Measurements from ENCODE around the gene CMYA5. TPM values are rescaled to one million over a fixed set of nuclear protein-coding genes. Genes with fewer than 3 reads are reported as not detected.

Gene CMYA5
- total and polyA plus RNA-seq, 2 donors (not counting 3 experiments of a cell fraction or from before 2014, with no cell fraction given): 0.04 to 0.20 TPM

DNA sequence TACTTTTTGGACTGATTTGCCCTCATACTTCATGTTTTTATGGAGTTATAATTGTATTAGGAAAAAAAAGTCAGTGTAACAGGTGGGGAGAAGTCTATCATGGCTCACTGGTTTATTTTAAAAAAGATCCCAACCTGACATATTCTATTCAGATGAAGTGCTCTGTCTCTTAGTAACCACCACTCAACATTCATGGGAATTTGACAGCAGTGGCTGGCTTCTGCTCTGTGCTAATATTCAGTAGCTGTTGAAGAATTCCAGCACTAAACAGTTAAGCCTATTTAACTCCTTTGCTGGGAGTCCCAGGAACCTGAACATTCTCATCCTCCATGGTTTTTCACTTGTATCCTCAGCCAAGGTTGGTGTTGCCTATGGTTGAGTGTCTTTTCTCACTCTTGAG, 23.1 kb downstream of the CMYA5 start:
- Histone ChIP-seq H4K20me1 (replicated peaks; ENCODE audit: control insufficient read depth, extremely low read depth, insufficient read depth, low read length) (no peaks in the 10 kb centered on the region), H3K4me2 (ENCODE audit: insufficient read depth, low read length) (no peak overlapping the region), H2AFZ (ENCODE audit: low read depth, low read length) (no peak overlapping the region), H3K27ac (ENCODE audit: insufficient read depth, low read depth, low read length) (no peak overlapping the region), H3K9ac (replicated peaks; ENCODE audit: extremely low read depth, insufficient read depth, low read length) (no peak overlapping the region), H3K9me3 (replicated peaks; ENCODE audit: control insufficient read depth, insufficient read depth, low read length) (no peaks in the 10 kb centered on the region), H3K36me3 (ENCODE audit: control insufficient read depth in 2 of 2, extremely low read depth in 1 of 2, insufficient read depth in 2 of 2, low read length in 2 of 2) (no peaks in the 10 kb centered on the region), H3K79me2 (ENCODE audit: control insufficient read depth, insufficient read depth, low read length) (no peaks in the 10 kb centered on the region), H3K27me3 (ENCODE audit: control insufficient read depth in 2 of 2, insufficient read depth in 2 of 2, low read length in 2 of 2) (no peaks in the 10 kb centered on the region), H3K4me3 (replicated peaks in 1 of 3; ENCODE audit: insufficient read depth in 1 of 3, low read depth in 1 of 3, low read length in 3 of 3) (no peak overlapping the region), H3K4me1 (ENCODE audit: control insufficient read depth, extremely low read depth, insufficient read depth, low read length) (no peaks in the 10 kb centered on the region), H3K9me1 (replicated peaks; ENCODE audit: control insufficient read depth, extremely low read depth, insufficient read depth, low read length) (no peaks in the 10 kb centered on the region)
- ChIA-PET POLR2A (no interaction called here), CTCF (no interaction called here)
- TF ChIP-seq, protein P1, sequence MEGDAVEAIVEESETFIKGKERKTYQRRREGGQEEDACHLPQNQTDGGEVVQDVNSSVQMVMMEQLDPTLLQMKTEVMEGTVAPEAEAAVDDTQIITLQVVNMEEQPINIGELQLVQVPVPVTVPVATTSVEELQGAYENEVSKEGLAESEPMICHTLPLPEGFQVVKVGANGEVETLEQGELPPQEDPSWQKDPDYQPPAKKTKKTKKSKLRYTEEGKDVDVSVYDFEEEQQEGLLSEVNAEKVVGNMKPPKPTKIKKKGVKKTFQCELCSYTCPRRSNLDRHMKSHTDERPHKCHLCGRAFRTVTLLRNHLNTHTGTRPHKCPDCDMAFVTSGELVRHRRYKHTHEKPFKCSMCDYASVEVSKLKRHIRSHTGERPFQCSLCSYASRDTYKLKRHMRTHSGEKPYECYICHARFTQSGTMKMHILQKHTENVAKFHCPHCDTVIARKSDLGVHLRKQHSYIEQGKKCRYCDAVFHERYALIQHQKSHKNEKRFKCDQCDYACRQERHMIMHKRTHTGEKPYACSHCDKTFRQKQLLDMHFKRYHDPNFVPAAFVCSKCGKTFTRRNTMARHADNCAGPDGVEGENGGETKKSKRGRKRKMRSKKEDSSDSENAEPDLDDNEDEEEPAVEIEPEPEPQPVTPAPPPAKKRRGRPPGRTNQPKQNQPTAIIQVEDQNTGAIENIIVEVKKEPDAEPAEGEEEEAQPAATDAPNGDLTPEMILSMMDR (IDR thresholded peaks at IDR 0.05; ENCODE audit: extremely low read depth in 1 of 2, insufficient read depth in 1 of 2, low read depth in 1 of 2, low read length in 2 of 2): no peak
- no peak for TF ChIP-seq MYC (IDR thresholded peaks at IDR 0.05; ENCODE audit: low read depth, low read length)
- TF ChIP-seq POLR2A (IDR thresholded peaks at IDR 0.05; ENCODE audit: low read depth, low read length): no peak
- TF ChIP-seq, protein P2, sequence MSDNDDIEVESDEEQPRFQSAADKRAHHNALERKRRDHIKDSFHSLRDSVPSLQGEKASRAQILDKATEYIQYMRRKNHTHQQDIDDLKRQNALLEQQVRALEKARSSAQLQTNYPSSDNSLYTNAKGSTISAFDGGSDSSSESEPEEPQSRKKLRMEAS (IDR thresholded peaks at IDR 0.05; ENCODE audit: insufficient read depth, insufficient read length): no peak
- no peak for TF ChIP-seq FOS (IDR thresholded peaks at IDR 0.05; ENCODE audit: borderline replicate concordance, insufficient read depth, low read length)
- no peak for TF ChIP-seq JUN (IDR thresholded peaks at IDR 0.05; ENCODE audit: borderline replicate concordance, insufficient read depth, insufficient read length, low read depth)
- TF ChIP-seq POLR2AphosphoS5 (IDR thresholded peaks at IDR 0.05; ENCODE audit: insufficient read depth, low read depth, low read length): no peak
- no peak for TF ChIP-seq EZH2 (IDR thresholded peaks at IDR 0.05; ENCODE audit: borderline replicate concordance, low read depth, low read length, severe bottlenecking)
- no peak for TF ChIP-seq GATA2 (IDR thresholded peaks at IDR 0.05; ENCODE audit: insufficient read depth, insufficient read length, low read depth, low read length)
- FAIRE-seq: no peak
- intact Hi-C loops (cut with micrococcal nuclease): no loop called here
- dilution Hi-C loops (cut with MboI; ENCODE audit: extremely low pct_ligation_motif_present, low sequenced_read_pairs): no loop called here
- no TSS peak for BruUV-seq (replicated peaks)
- no peak for DNase-seq (ENCODE audit: low read depth, low spot score)

Data from endothelial cell of umbilical vein (primary cell).